HUES6 (cell line): ENCODE measurements around the gene IL1RL2.

Source experiments
- H3K27ac ChIP-seq: 2 replicates; pipeline ENCODE4 v1.7.0; 2013; ENCODE audit warnings: low read depth, mild to moderate bottlenecking, low read length, inconsistent platforms
- H3K27me3 ChIP-seq: 2 replicates; pipeline ENCODE4 v1.6.1; 2013; ENCODE audit warnings: low read length; ENCODE audit not compliant: control insufficient read depth, insufficient read depth
- H3K36me3 ChIP-seq: 2 replicates; pipeline ENCODE4 v1.6.1; 2013; ENCODE audit warnings: low read length; ENCODE audit not compliant: control insufficient read depth, insufficient read depth
- H3K4me1 ChIP-seq: 2 replicates; pipeline ENCODE4 v1.6.1; 2013; ENCODE audit warnings: low read length; ENCODE audit not compliant: control insufficient read depth, insufficient read depth
- H3K4me3 ChIP-seq: 2 replicates; pipeline ENCODE4 v1.5.1; 2013; ENCODE audit warnings: low read depth, low read length
- H3K9ac ChIP-seq: one replicate; pipeline ENCODE4 v1.6.1; 2013; ENCODE audit warnings: mild to moderate bottlenecking, low read length
- H3K9me3 ChIP-seq: 2 replicates; pipeline ENCODE4 v1.6.1; 2013; ENCODE audit warnings: low read depth, low read length; ENCODE audit not compliant: control insufficient read depth, insufficient read depth

The IL1RL2 gene

GRCh38 chr2:102166189-102166845 is 20.5 kb upstream of the IL1RL2 start:
- H3K27ac ChIP-seq, result no peak overlapping the region
- H3K4me1 ChIP-seq, result no peaks in the 10 kb centered on the region
- no peak overlapping the region for H3K9ac ChIP-seq
- no peak overlapping the region for H3K4me3 ChIP-seq
- H3K36me3 ChIP-seq, result no peaks in the 10 kb centered on the region
- H3K27me3 ChIP-seq, result no peaks in the 10 kb centered on the region
- H3K9me3 ChIP-seq, result no peaks in the 10 kb centered on the region

- H3K27me3 ChIP-seq, result no peaks in the 10 kb centered on the region
- no peaks in the 10 kb centered on the region for H3K36me3 ChIP-seq
- no peaks in the 10 kb centered on the region for H3K9me3 ChIP-seq
- peaks cover 4% of the 10 kb centered on the region for H3K4me1 ChIP-seq
- no peak overlapping the region for H3K9ac ChIP-seq
- no peak overlapping the region for H3K27ac ChIP-seq
- no peak overlapping the region for H3K4me3 ChIP-seq
Observed at GRCh38 chr2:102168026-102168771, 18.6 kb upstream of the IL1RL2 start.

GRCh38 chr2:102171946-102172345 is 14.9 kb upstream of the IL1RL2 start:
- no peak overlapping the region for H3K27ac ChIP-seq
- H3K4me1 ChIP-seq, result peaks cover 4% of the 10 kb centered on the region
- no peak overlapping the region for H3K4me3 ChIP-seq
- no peaks in the 10 kb centered on the region for H3K9me3 ChIP-seq
- no peak overlapping the region for H3K9ac ChIP-seq
- H3K36me3 ChIP-seq, result no peaks in the 10 kb centered on the region
- H3K27me3 ChIP-seq, result no peaks in the 10 kb centered on the region

GRCh38 chr2:102172745-102173144 is 14.1 kb upstream of the IL1RL2 start:
- Histone ChIP-seq H3K27ac (no peak overlapping the region), H3K36me3 (no peaks in the 10 kb centered on the region), H3K9me3 (no peaks in the 10 kb centered on the region), H3K4me1 (peaks cover 4% of the 10 kb centered on the region), H3K9ac (no peak overlapping the region), H3K27me3 (no peaks in the 10 kb centered on the region), H3K4me3 (no peak overlapping the region)

GRCh38 chr2:102176172-102176571 is 10.7 kb upstream of the IL1RL2 start:
- Histone ChIP-seq H3K9ac (no peak overlapping the region), H3K9me3 (no peaks in the 10 kb centered on the region), H3K36me3 (no peaks in the 10 kb centered on the region), H3K27ac (no peak overlapping the region), H3K27me3 (no peaks in the 10 kb centered on the region), H3K4me1 (peaks cover 4% of the 10 kb centered on the region), H3K4me3 (no peak overlapping the region)

GRCh38 chr2:102177814-102178478 is 8.9 kb upstream of the IL1RL2 start:
- Histone ChIP-seq H3K36me3 (no peaks in the 10 kb centered on the region), H3K27ac (no peak overlapping the region), H3K9me3 (no peaks in the 10 kb centered on the region), H3K4me1 (no peaks in the 10 kb centered on the region), H3K27me3 (no peaks in the 10 kb centered on the region), H3K4me3 (no peak overlapping the region), H3K9ac (no peak overlapping the region)

GRCh38 chr2:102179061-102179460 is 7.8 kb upstream of the IL1RL2 start:
- Histone ChIP-seq H3K4me1 (no peaks in the 10 kb centered on the region), H3K27me3 (no peaks in the 10 kb centered on the region), H3K9me3 (no peaks in the 10 kb centered on the region), H3K9ac (no peak overlapping the region), H3K36me3 (no peaks in the 10 kb centered on the region), H3K27ac (no peak overlapping the region), H3K4me3 (no peak overlapping the region)

GRCh38 chr2:102179788-102180686 is 6.8 kb upstream of the IL1RL2 start:
- Histone ChIP-seq H3K9me3 (no peaks in the 10 kb centered on the region), H3K27me3 (no peaks in the 10 kb centered on the region), H3K4me1 (no peaks in the 10 kb centered on the region), H3K27ac (no peak overlapping the region), H3K9ac (no peak overlapping the region), H3K4me3 (no peak overlapping the region), H3K36me3 (no peaks in the 10 kb centered on the region)

- Histone ChIP-seq H3K27ac (no peak overlapping the region), H3K4me1 (no peaks in the 10 kb centered on the region), H3K9me3 (no peaks in the 10 kb centered on the region), H3K9ac (no peak overlapping the region), H3K4me3 (no peak overlapping the region), H3K27me3 (no peaks in the 10 kb centered on the region), H3K36me3 (no peaks in the 10 kb centered on the region)
Observed at GRCh38 chr2:102180687-102180999, 6.2 kb upstream of the IL1RL2 start.

- no peak overlapping the region for H3K4me3 ChIP-seq
- H3K4me1 ChIP-seq, result no peaks in the 10 kb centered on the region
- H3K36me3 ChIP-seq, result no peaks in the 10 kb centered on the region
- no peak overlapping the region for H3K27ac ChIP-seq
- no peak overlapping the region for H3K9ac ChIP-seq
- H3K9me3 ChIP-seq, result no peaks in the 10 kb centered on the region
- H3K27me3 ChIP-seq, result peaks cover 6% of the 10 kb centered on the region
Observed at GRCh38 chr2:102181376-102181775, 5.4 kb upstream of the IL1RL2 start.
